Progenitor cell of endocrine pancreas (in vitro differentiated cells): ENCODE results near the gene ZNF880. TPM values are rescaled to one million over a fixed set of nuclear protein-coding genes. Genes with fewer than 3 reads are reported as not detected.

Experiments
- DNase-seq: peaks from one replicate; pipeline ENCODE4 v3.0.0; 2021; ENCODE audit warnings: low spot score; ENCODE audit not compliant: unreplicated experiment
- H3K27ac Mint-ChIP-seq: 2 replicates; pipeline ENCODE4 v1.8.0; 2021; ENCODE audit warnings: mild to moderate bottlenecking, moderate library complexity, mixed read lengths
- H3K27me3 Mint-ChIP-seq: 2 replicates; pipeline ENCODE4 v1.8.0; 2021; ENCODE audit warnings: mixed read lengths
- H3K36me3 Mint-ChIP-seq: 2 replicates; pipeline ENCODE4 v1.8.0; 2022; ENCODE audit warnings: mixed read lengths; ENCODE audit not compliant: insufficient read depth
- H3K4me1 Mint-ChIP-seq: 2 replicates; pipeline ENCODE4 v1.8.0; 2021; ENCODE audit warnings: low read depth, mixed read lengths
- H3K4me3 Mint-ChIP-seq: 2 replicates; pipeline ENCODE4 v1.8.0; 2021; ENCODE audit warnings: low read depth, mild to moderate bottlenecking, moderate library complexity, mixed read lengths
- H3K9me3 Mint-ChIP-seq: 2 replicates; pipeline ENCODE4 v1.8.0; 2021; ENCODE audit warnings: low read depth, mixed read lengths
- CTCF ChIP-seq: fragments of 200-600 bp; sonication (generic); IDR thresholded peaks from one replicate; pipeline ENCODE4 v1.5.0; 2021; ENCODE audit warnings: antibody characterized with exemption, mild to moderate bottlenecking; ENCODE audit not compliant: unreplicated experiment
- long read RNA-seq: library from polyadenylated mRNA; unstranded; transcript quantifications from one replicate; pipeline ENCODE4 v2.0.0, GENCODE V29; 2020
- total RNA-seq: library from RNA; stranded (reverse); gene quantifications from 2 replicates; pipeline ENCODE4 v1.2.1, GENCODE V29; 2021

ZNF880 gene
- 34.1 and 36.7 TPM in 2 replicates for total RNA-seq
- long read RNA-seq, partial matches to known transcripts = 0 of 5 reads
- long read RNA-seq, other reads (novel, unspliced or antisense) = 2 of 5 reads

- H3K9me3 Mint-ChIP-seq = peaks cover 37% of the 10 kb centered on the region
- H3K4me3 Mint-ChIP-seq = peak within 1 kb of the TSS; percentile 70
- H3K4me1 Mint-ChIP-seq = no peaks in the 10 kb centered on the region
- peaks cover 65% of the 10 kb centered on the region for H3K36me3 Mint-ChIP-seq
- DNase-seq = no peak
- TF ChIP-seq CTCF = no peak
- peak within 1 kb of the TSS; percentile 91 for H3K27ac Mint-ChIP-seq
- H3K27me3 Mint-ChIP-seq = no peaks in the 10 kb centered on the region
Measured at GRCh38 chr19:52369559-52370340, at the start of gene ZNF880. TSS of gene ZNF880 (plus strand) at chr19:52369923. CDS start at chr19:52369966, 43 bp downstream.

- H3K4me3 Mint-ChIP-seq = no peak overlapping the region
- no peaks in the 10 kb centered on the region for H3K4me1 Mint-ChIP-seq
- no peaks in the 10 kb centered on the region for H3K27me3 Mint-ChIP-seq
- H3K36me3 Mint-ChIP-seq = peaks cover 88% of the 10 kb centered on the region
- H3K27ac Mint-ChIP-seq = peak overlapping the region; percentile 64
- peaks cover 78% of the 10 kb centered on the region for H3K9me3 Mint-ChIP-seq
- TF ChIP-seq CTCF = no peak
- DNase-seq = no peak
Measured at GRCh38 chr19:52322429-52322828, 47.3 kb upstream of the ZNF880 start.

GRCh38 chr19:52331757-52332156, 38.0 kb upstream of the ZNF880 start:
- peaks cover 16% of the 10 kb centered on the region for H3K36me3 Mint-ChIP-seq
- no peak for TF ChIP-seq CTCF
- DNase-seq = no peak
- H3K27me3 Mint-ChIP-seq = no peaks in the 10 kb centered on the region
- H3K9me3 Mint-ChIP-seq = peaks cover 33% of the 10 kb centered on the region
- H3K4me3 Mint-ChIP-seq = no peak overlapping the region
- H3K27ac Mint-ChIP-seq = no peak overlapping the region
- H3K4me1 Mint-ChIP-seq = peaks cover 1% of the 10 kb centered on the region

- H3K27me3 Mint-ChIP-seq = no peaks in the 10 kb centered on the region
- TF ChIP-seq CTCF = no peak
- peaks cover 23% of the 10 kb centered on the region for H3K9me3 Mint-ChIP-seq
- peak overlapping the region; percentile 97 for H3K27ac Mint-ChIP-seq
- no peak for DNase-seq
- peaks cover 19% of the 10 kb centered on the region for H3K36me3 Mint-ChIP-seq
- H3K4me1 Mint-ChIP-seq = peaks cover 28% of the 10 kb centered on the region
- H3K4me3 Mint-ChIP-seq = peak overlapping the region; percentile 92
Measured at GRCh38 chr19:52335768-52336116, 34.0 kb upstream of the ZNF880 start.

- DNase-seq = peak; percentile 89
- H3K27ac Mint-ChIP-seq = peak within 1 kb of the TSS; percentile 97
- H3K4me1 Mint-ChIP-seq = peaks cover 28% of the 10 kb centered on the region
- no peaks in the 10 kb centered on the region for H3K27me3 Mint-ChIP-seq
- peaks cover 18% of the 10 kb centered on the region for H3K9me3 Mint-ChIP-seq
- peaks cover 19% of the 10 kb centered on the region for H3K36me3 Mint-ChIP-seq
- no peak for TF ChIP-seq CTCF
- peak within 1 kb of the TSS; percentile 92 for H3K4me3 Mint-ChIP-seq
Measured at GRCh38 chr19:52336117-52336790, 33.5 kb upstream of the ZNF880 start, which contains the start of gene ZNF610. TSS of gene ZNF610 (plus strand) at chr19:52336243. CDS start at chr19:52349173, 12,930 bp downstream.
